K562 (cell line): ENCODE data around the gene PTPRE.

ENCODE experiments used
- ATF2 ChIP-seq: sonication (generic); formaldehyde crosslinking; IDR thresholded peaks from 2 replicates; pipeline ENCODE4 v1.8.1; 2022; ENCODE audit warnings: missing genetic modification reagents
- CREB5 ChIP-seq: fragments of 250-450 bp; sonication (Bioruptor Pico); IDR thresholded peaks from 2 replicates; pipeline ENCODE4 v1.5.0; 2020; ENCODE audit warnings: mild to moderate bottlenecking
- CTCF ChIP-seq, 3 experiments: IDR thresholded peaks in 2 of 3; conservative IDR thresholded peaks in 1 of 3; 2 replicates each; pipeline ENCODE4 v1.5.1; 2011 to 2012; ENCODE audit warnings: low read length in 3 of 3, mild to moderate bottlenecking in 3 of 3, control low read depth in 2 of 3, improper control_type of control experiment in 1 of 3, inconsistent platforms in 1 of 3, low read depth in 1 of 3, mixed read lengths in 1 of 3, moderate library complexity in 1 of 3; ENCODE audit not compliant: insufficient read depth in 2 of 3
- POLR2A ChIP-seq: fragments of 450-650 bp; conservative IDR thresholded peaks from 2 replicates; pipeline ENCODE4 v1.6.1; 2016

GRCh38 chr10:128048819-128049210, 141.9 kb downstream of the PTPRE start:
- TF ChIP-seq POLR2A (no peak), CTCF (IDR thresholded peaks at IDR 0.05 in 2 of 3, conservative IDR thresholded peaks at IDR 0.05 in 1 of 3; ENCODE audit: insufficient read depth in 2 of 3, low read depth in 1 of 3, low read length in 3 of 3) (no peak), CREB5 (CRISPR knock-in tag) (no peak), ATF2 (CRISPR knock-in tag) (no peak)
